Panc1 (cell line): ENCODE data around the gene ECHS1. TPM values are rescaled to one million over a fixed set of nuclear protein-coding genes. Genes with fewer than 3 reads are reported as not detected.

ENCODE experiments used
- ATAC-seq: fragments of 200-7000 bp; cut with Tn5 transposase; 2 replicates; pipeline ENCODE4 v1.9.1; 2020; ENCODE audit warnings: mild to moderate bottlenecking, moderate library complexity
- BruUV-seq: library from RNA; stranded (reverse); fragments of 400-500 nt; replicated peaks from 2 replicates; lab custom pipeline; 2021; lab: Mats Ljungman, UMichigan
- CTCF ChIA-PET: fragments of 300-600 bp; sonication (Branson Sonifier 250); formaldehyde crosslinking; loops from one replicate; lab custom pipeline; 2022; ENCODE audit warnings: antibody characterized with exemption; lab: Charles Lee
- POLR2A ChIA-PET: fragments of 300-600 bp; sonication (Branson Sonifier 250); formaldehyde crosslinking; loops from one replicate; lab custom pipeline; 2022; ENCODE audit warnings: antibody characterized with exemption; lab: Charles Lee
- DNase-seq: peaks from one replicate; pipeline ENCODE4 v3.0.0-alpha.2; 2010; ENCODE audit warnings: low read depth, low spot score
- H3K27ac ChIP-seq: 2 replicates; pipeline ENCODE4 v1.5.1; 2011; ENCODE audit warnings: mild to moderate bottlenecking, low read length, inconsistent platforms
- H3K27me3 ChIP-seq: fragments of 200-500 bp; sonication (Bioruptor generic); 2 replicates; pipeline ENCODE4 v1.6.0; 2014; ENCODE audit warnings: low read length, inconsistent platforms; ENCODE audit not compliant: control insufficient read depth, insufficient read depth
- H3K36me3 ChIP-seq: fragments of 200-500 bp; sonication (Bioruptor generic); 2 replicates; pipeline ENCODE4 v1.5.1; 2014; ENCODE audit warnings: inconsistent platforms, mild to moderate bottlenecking, low read length, moderate library complexity; ENCODE audit not compliant: control insufficient read depth, insufficient read depth
- H3K4me1 ChIP-seq: 2 replicates; pipeline ENCODE4 v1.5.1; 2011; ENCODE audit warnings: inconsistent platforms, mild to moderate bottlenecking, low read length, moderate library complexity; ENCODE audit not compliant: control insufficient read depth, insufficient read depth
- H3K4me3 ChIP-seq, 2 experiments: 2 replicates each; pipeline ENCODE4 v1.5.1; 2011 to 2012; ENCODE audit warnings: low read depth in 2 of 2, low read length in 2 of 2, mild to moderate bottlenecking in 2 of 2, inconsistent platforms in 1 of 2, moderate library complexity in 1 of 2
- H3K9me3 ChIP-seq: fragments of 200-500 bp; sonication (Bioruptor generic); 2 replicates; pipeline ENCODE4 v1.5.1; 2014; ENCODE audit warnings: low read depth, mild to moderate bottlenecking, inconsistent platforms, low read length, moderate library complexity; ENCODE audit not compliant: control insufficient read depth, insufficient read depth
- CTCF ChIP-seq: fragments of 450-650 bp; IDR thresholded peaks from 2 replicates; pipeline ENCODE4 v1.5.1; 2017; ENCODE audit warnings: mild to moderate bottlenecking
- POLR2AphosphoS5 ChIP-seq: IDR thresholded peaks from 2 replicates; pipeline ENCODE4 v1.6.1; 2012; ENCODE audit warnings: mild to moderate bottlenecking, low read depth, low read length, moderate library complexity
- REST ChIP-seq, 2 experiments: IDR thresholded peaks; 2 replicates each; pipeline ENCODE4 v1.6.1; 2011 to 2012; ENCODE audit warnings: low read depth in 2 of 2, control low read depth in 1 of 2, low read length in 1 of 2, mild to moderate bottlenecking in 1 of 2, moderate library complexity in 1 of 2; ENCODE audit not compliant: insufficient read depth in 1 of 2
- SIN3A ChIP-seq: IDR thresholded peaks from 2 replicates; pipeline ENCODE4 v1.6.1; 2012; ENCODE audit warnings: low read depth, mild to moderate bottlenecking, low read length, moderate library complexity, borderline replicate concordance; ENCODE audit not compliant: insufficient read depth
- TCF7L2 ChIP-seq: IDR thresholded peaks from 2 replicates; pipeline ENCODE4 v1.6.1; 2011; ENCODE audit warnings: mild to moderate bottlenecking, low read depth, low read length, inconsistent platforms
- in situ Hi-C: cut with HindIII; loops from 2 replicates; pipeline ENCODE4 v1.10.0; 2016; ENCODE audit warnings: low sequenced_read_pairs, low pct_unique_long_range_greater_than_20kb
- intact Hi-C: fragments of 100-400 bp; cut with micrococcal nuclease; formaldehyde crosslinking; loops from one replicate; pipeline ENCODE4 v1.10.0; 2022; ENCODE audit not compliant: unreplicated experiment
- total RNA-seq: library from RNA; stranded (reverse); gene quantifications from one replicate; pipeline ENCODE4 v1.2.1, GENCODE V29; 2021; ENCODE audit not compliant: unreplicated experiment

ECHS1 gene
- total RNA-seq, 1 experiment from 2014 or later, result 165 TPM

DNA sequence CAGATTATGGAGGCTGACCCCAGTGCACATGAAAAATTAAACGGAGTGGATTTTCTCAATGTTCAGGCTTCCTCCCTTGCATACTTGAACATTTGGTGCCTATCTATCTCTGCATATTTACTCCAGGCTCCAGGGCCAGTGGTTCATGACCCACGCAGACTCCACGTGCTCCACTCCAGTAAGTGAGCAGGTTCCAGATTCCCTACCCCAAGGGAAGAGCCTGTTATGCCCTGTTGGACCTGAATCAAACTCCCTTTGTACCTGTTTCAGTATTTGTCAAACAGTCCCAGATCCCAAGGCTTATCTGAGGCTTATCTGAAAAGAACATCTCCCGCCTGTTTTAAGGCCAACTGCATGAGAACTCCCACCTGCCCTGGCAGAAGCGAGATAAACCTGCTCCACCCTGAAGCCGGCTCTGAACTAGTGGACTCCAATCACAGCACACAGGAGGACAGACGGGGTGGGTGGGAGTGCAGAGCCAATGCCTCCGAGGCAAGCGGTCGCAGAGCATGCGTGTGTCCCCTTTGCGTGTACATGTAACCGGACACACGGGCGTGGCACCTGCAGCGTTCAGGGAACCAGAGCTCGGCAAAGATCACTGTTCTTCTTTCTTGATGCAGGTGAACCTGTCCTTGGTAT is 13.1 kb downstream of the ECHS1 start:
- Histone ChIP-seq H3K9me3 (no peaks in the 10 kb centered on the region), H3K4me1 (no peaks in the 10 kb centered on the region; the same call in 1 of the 2 replicates), H3K27me3 (no peaks in the 10 kb centered on the region), H3K4me3 (no peak overlapping the region), H3K36me3 (no peaks in the 10 kb centered on the region; the same call in 1 of the 2 replicates), H3K27ac (no peak overlapping the region)
- intact Hi-C loops, result no loop called here
- CTCF ChIA-PET, result no interaction called here
- no TSS peak for BruUV-seq
- ATAC-seq, result no peak
- POLR2A ChIA-PET, result no interaction called here
- TF ChIP-seq SIN3A (no peak), TCF7L2 (no peak), CTCF (no peak), POLR2AphosphoS5 (no peak), REST (IDR thresholded peaks at IDR 0.05; ENCODE audit: insufficient read depth in 1 of 2, low read depth in 2 of 2, low read length in 1 of 2) (no peak)
- DNase-seq, result no peak
- in situ Hi-C loops, result no loop called here

- H3K36me3 ChIP-seq, result no peaks in the 10 kb centered on the region
- H3K4me1 ChIP-seq, result no peaks in the 10 kb centered on the region; the same call in 1 of the 2 replicates
- POLR2A ChIA-PET, result no interaction called here
- CTCF ChIA-PET, result interaction anchor here (0.6 kb wide), 1 partner anchor 465 kb away, joined by 4 read pairs; no protein-coding TSS in a partner anchor
- TF ChIP-seq POLR2AphosphoS5 (no peak), CTCF (no peak), SIN3A (no peak), REST (IDR thresholded peaks at IDR 0.05; ENCODE audit: insufficient read depth in 1 of 2, low read depth in 2 of 2, low read length in 1 of 2) (no peak), TCF7L2 (no peak)
- BruUV-seq, result no TSS peak
- no peak overlapping the region for H3K27ac ChIP-seq
- intact Hi-C loops, result no loop called here
- no peaks in the 10 kb centered on the region for H3K27me3 ChIP-seq
- in situ Hi-C loops, result no loop called here
- no peak for ATAC-seq
- H3K4me3 ChIP-seq, result no peak overlapping the region
- DNase-seq, result no peak
- no peaks in the 10 kb centered on the region for H3K9me3 ChIP-seq
Measured at GRCh38 chr10:133359554-133359971, 13.6 kb downstream of the ECHS1 start.
